ENCODE results near the gene STAT3.
"Not testable (repeated sequence)": the region's sequence is repeated elsewhere in the genome, so short reads cannot be mapped to it uniquely, and the experiment has no call there.

The STAT3 gene

DNA sequence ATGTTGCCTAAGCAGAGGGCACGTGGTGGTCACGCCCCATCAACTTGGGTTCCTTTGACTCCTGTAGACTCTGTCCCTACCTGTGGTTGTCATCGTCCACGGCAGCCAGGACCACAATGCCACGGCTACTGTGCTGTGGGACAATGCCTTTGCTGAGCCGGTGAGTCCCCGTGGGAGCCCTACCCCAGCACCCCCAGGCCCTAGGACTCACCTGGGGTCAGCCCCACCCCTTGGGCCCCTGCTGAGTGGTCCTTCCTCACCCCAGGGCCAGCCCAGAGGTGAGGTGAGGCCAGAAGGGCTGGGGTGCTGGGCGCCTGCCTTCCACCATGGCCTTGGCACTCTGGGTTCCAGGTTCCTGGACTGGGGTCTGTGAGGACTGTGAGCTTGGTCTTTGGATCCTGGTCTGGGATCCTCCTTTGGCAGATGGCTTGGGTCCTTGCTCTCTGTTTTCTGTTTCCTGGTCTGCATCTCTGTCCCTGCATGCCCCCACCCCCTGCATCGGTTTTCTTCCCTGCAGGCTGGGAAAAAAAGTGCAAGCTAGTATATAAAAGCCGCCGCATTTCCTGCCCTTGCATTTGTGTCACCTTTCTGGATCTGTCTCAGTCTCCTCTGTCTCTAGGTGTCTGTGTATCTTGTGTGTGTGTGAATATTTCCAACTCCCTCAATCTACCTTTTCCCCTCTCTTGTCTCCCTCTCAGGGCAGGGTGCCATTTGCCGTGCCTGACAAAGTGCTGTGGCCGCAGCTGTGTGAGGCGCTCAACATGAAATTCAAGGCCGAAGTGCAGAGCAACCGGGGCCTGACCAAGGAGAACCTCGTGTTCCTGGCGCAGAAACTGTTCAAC is 82.5 kb downstream of the STAT3 start:
- H3K36me3 ChIP-seq (ENCODE audit: control insufficient read depth, insufficient read depth, low read length): peaks cover 17% of the 10 kb centered on the region
- no peak overlapping the region for H3K9ac ChIP-seq (ENCODE audit: low read length)
- H3K9me3 ChIP-seq (ENCODE audit: control insufficient read depth, low read length): no peaks in the 10 kb centered on the region
- no peak overlapping the region for H3K4me3 ChIP-seq (ENCODE audit: low read length)
- H3K4me1 ChIP-seq (ENCODE audit: control insufficient read depth, insufficient read depth, low read length): no peaks in the 10 kb centered on the region
- no peaks in the 10 kb centered on the region for H3K27me3 ChIP-seq (ENCODE audit: control insufficient read depth, insufficient read depth, low read length)

DNA sequence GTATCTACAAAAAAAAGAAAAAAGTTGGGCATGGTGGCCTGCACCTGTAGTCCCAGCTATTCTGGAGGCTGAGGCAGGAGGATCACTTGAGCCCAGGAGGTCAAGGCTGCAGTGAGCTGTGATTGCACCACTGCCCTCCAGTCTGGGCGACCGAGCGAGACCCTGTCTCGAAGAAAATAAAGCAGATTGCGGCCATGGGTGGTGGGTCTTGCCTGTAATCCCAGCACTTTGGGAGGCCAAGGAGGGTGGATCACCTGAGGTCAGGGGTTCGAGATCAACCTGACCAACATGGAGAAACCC is 83.3 kb downstream of the STAT3 start:
- not testable (repeated sequence) for H3K9me3 ChIP-seq (ENCODE audit: control insufficient read depth, low read length); H3K9ac ChIP-seq (ENCODE audit: low read length); H3K4me3 ChIP-seq (ENCODE audit: low read length); H3K27me3 ChIP-seq (ENCODE audit: control insufficient read depth, insufficient read depth, low read length); H3K4me1 ChIP-seq (ENCODE audit: control insufficient read depth, insufficient read depth, low read length)
- peaks cover 14% of the 10 kb centered on the region for H3K36me3 ChIP-seq (ENCODE audit: control insufficient read depth, insufficient read depth, low read length)

DNA sequence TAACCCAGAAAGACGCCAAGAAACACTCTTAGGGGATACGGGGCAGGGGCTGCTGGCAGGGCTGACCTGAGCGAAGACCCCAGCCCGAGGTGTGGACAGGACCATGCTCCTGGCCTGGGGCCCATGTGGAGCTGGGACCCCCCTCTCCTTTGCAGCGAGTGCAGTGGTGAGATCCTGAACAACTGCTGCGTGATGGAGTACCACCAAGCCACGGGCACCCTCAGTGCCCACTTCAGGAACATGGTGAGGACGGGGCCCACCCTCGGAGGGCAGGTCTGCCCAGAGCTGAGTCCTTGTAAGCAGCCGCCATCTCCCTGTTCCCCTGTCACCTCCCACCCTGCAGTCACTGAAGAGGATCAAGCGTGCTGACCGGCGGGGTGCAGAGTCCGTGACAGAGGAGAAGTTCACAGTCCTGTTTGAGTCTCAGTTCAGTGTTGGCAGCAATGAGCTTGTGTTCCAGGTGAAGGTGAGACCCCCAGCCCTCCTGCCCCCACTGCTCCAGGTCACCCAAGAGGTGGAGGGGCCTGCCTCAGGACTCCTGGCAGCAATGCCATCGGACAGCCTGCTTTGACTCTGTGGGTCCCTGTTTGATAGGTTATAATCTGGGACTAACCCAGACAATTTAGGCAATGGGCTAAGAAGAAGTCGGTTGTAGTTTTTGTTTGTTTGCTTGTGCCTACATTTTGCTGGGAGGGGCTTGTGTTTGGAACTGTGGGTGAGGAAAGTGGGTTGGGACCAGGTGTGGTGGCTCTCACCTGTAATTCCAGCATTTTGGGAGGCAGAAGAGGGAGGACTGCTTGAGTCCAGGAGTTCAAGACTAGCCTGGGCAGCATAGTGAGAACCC is 83.8 kb downstream of the STAT3 start:
- Histone ChIP-seq H3K9ac (ENCODE audit: low read length) (no peak overlapping the region), H3K4me1 (ENCODE audit: control insufficient read depth, insufficient read depth, low read length) (no peaks in the 10 kb centered on the region), H3K36me3 (ENCODE audit: control insufficient read depth, insufficient read depth, low read length) (peaks cover 14% of the 10 kb centered on the region), H3K27me3 (ENCODE audit: control insufficient read depth, insufficient read depth, low read length) (no peaks in the 10 kb centered on the region), H3K4me3 (ENCODE audit: low read length) (no peak overlapping the region), H3K9me3 (ENCODE audit: control insufficient read depth, low read length) (no peaks in the 10 kb centered on the region)

DNA sequence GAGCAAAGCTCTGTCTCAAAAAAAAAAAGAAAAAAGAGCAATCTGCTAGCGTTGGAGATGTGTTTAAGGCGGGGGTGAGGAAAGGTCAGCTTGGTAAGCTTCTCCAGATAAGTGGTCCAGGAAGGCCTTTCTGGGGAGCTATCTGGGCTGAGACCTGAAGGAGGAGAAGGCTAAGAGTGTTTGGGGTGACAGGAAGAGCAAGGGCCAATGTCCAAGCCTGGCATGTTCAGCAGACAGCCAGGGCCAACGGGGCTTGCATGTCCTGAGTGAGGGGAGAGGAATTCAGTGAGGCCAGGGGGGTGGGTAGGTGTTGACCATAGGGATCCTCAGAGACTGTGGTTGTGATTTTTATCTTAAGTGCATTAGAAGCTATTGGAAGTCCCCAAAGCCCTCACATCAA is 84.5 kb downstream of the STAT3 start:
- H3K9me3 ChIP-seq (ENCODE audit: control insufficient read depth, low read length): no peaks in the 10 kb centered on the region
- H3K36me3 ChIP-seq (ENCODE audit: control insufficient read depth, insufficient read depth, low read length): peaks cover 14% of the 10 kb centered on the region
- no peaks in the 10 kb centered on the region for H3K4me1 ChIP-seq (ENCODE audit: control insufficient read depth, insufficient read depth, low read length)
- H3K9ac ChIP-seq (ENCODE audit: low read length): no peak overlapping the region
- no peak overlapping the region for H3K4me3 ChIP-seq (ENCODE audit: low read length)
- H3K27me3 ChIP-seq (ENCODE audit: control insufficient read depth, insufficient read depth, low read length): no peaks in the 10 kb centered on the region

DNA sequence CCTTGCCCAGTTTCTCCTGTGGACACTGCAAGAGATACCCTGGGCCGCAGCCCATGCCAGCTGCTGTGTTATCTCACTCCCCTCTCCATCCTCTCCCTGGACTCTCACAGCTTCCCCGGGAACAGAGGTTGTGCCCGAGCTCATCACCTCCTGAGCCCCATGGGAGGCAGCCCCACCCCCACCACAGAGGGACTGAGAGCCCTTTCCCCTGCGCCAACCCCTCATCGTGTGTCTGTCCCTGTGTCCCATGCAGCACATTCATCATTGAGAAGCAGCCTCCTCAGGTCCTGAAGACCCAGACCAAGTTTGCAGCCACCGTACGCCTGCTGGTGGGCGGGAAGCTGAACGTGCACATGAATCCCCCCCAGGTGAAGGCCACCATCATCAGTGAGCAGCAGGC is 87.2 kb downstream of the STAT3 start:
- Histone ChIP-seq H3K4me1 (ENCODE audit: control insufficient read depth, insufficient read depth, low read length) (no peaks in the 10 kb centered on the region), H3K4me3 (ENCODE audit: low read length) (no peak overlapping the region), H3K27me3 (ENCODE audit: control insufficient read depth, insufficient read depth, low read length) (no peaks in the 10 kb centered on the region), H3K9ac (ENCODE audit: low read length) (no peak overlapping the region), H3K9me3 (ENCODE audit: control insufficient read depth, low read length) (no peaks in the 10 kb centered on the region), H3K36me3 (ENCODE audit: control insufficient read depth, insufficient read depth, low read length) (peaks cover 9% of the 10 kb centered on the region)

DNA sequence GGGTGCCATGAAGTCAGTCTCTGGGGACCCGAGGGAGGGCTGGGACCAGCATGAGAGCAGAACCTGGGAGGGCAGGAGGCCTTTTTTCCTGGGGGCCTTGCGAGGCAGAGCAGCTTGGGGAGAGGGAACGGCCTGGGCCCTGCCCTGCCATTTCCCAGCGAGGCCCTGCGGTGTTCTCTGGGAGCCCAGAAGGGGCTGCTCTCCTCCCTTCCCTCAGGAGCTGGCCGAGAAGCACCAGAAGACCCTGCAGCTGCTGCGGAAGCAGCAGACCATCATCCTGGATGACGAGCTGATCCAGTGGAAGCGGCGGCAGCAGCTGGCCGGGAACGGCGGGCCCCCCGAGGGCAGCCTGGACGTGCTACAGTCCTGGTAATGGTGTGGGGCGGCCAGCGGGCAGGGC is 88.3 kb downstream of the STAT3 start:
- H3K36me3 ChIP-seq (ENCODE audit: control insufficient read depth, insufficient read depth, low read length); H3K9ac ChIP-seq (ENCODE audit: low read length); H3K4me3 ChIP-seq (ENCODE audit: low read length); H3K27me3 ChIP-seq (ENCODE audit: control insufficient read depth, insufficient read depth, low read length); H3K4me1 ChIP-seq (ENCODE audit: control insufficient read depth, insufficient read depth, low read length); H3K9me3 ChIP-seq (ENCODE audit: control insufficient read depth, low read length): not testable (repeated sequence)

DNA sequence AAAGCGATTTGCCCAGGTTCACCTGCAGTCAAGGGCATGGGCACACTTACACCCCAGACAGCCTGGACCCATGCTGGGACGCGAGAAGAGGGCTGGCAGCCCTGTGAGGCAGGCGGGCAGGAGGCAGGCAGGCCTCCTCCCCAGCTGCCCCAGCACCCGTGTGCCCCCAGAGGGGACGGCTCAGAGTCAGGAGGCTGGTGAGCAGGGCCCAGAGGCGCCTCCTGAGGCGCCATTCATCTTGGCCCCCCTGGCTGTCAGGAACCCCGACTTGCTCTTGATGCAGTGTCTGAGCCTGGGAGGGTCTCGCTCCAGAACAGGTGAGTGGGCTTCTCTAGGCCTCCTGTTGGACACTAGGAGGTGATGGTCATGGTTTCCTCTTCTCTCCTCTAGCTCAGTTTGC is 88.9 kb downstream of the STAT3 start:
- H3K9me3 ChIP-seq (ENCODE audit: control insufficient read depth, low read length); H3K27me3 ChIP-seq (ENCODE audit: control insufficient read depth, insufficient read depth, low read length); H3K36me3 ChIP-seq (ENCODE audit: control insufficient read depth, insufficient read depth, low read length); H3K4me1 ChIP-seq (ENCODE audit: control insufficient read depth, insufficient read depth, low read length); H3K9ac ChIP-seq (ENCODE audit: low read length); H3K4me3 ChIP-seq (ENCODE audit: low read length): not testable (repeated sequence)

DNA sequence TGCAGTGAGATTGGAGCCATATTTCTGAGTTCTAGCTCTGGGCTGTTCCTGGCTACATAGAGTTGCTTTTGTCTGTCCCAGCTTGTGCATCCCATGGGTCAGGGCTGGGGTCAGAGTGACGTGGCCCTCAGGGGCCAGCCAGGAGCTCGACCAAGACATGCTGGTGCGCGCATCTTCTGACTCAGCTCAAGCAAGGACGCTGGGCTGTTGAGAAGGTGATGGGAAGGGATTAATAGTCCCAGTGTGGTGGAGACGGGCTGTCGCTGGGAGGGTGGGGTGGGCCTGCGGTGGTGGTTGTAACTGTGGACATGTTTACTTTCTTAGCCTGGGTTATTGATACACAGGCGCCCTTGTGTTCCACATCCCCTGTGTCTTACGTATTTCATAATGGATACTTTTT is 90.5 kb downstream of the STAT3 start:
- not testable (repeated sequence) for H3K4me1 ChIP-seq (ENCODE audit: control insufficient read depth, insufficient read depth, low read length); H3K36me3 ChIP-seq (ENCODE audit: control insufficient read depth, insufficient read depth, low read length); H3K9ac ChIP-seq (ENCODE audit: low read length); H3K4me3 ChIP-seq (ENCODE audit: low read length); H3K27me3 ChIP-seq (ENCODE audit: control insufficient read depth, insufficient read depth, low read length); H3K9me3 ChIP-seq (ENCODE audit: control insufficient read depth, low read length)

DNA sequence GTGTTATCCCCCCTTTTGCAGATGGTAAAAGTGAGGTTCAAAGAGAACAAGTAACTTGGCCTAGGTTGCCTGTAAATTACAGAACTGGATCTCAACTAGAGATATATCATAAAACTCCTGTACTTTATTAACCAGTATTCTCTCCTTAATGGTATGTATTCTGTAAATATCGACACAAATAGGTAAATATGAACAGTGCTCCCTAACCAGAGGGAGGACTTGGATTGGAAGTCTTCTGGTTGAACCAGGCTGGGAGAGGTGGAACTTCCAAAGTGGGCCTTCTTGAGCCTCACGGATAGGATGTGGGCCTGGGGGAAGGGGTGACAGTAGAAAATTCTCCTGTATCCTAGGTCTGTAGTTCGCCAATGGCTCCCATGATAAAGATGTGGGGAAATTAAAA is 92.2 kb downstream of the STAT3 start:
- no peaks in the 10 kb centered on the region for H3K36me3 ChIP-seq (ENCODE audit: control insufficient read depth, insufficient read depth, low read length)
- H3K27me3 ChIP-seq (ENCODE audit: control insufficient read depth, insufficient read depth, low read length): no peaks in the 10 kb centered on the region
- H3K9me3 ChIP-seq (ENCODE audit: control insufficient read depth, low read length): no peaks in the 10 kb centered on the region
- H3K9ac ChIP-seq (ENCODE audit: low read length): no peak overlapping the region
- no peaks in the 10 kb centered on the region for H3K4me1 ChIP-seq (ENCODE audit: control insufficient read depth, insufficient read depth, low read length)
- H3K4me3 ChIP-seq (ENCODE audit: low read length): no peak overlapping the region

DNA sequence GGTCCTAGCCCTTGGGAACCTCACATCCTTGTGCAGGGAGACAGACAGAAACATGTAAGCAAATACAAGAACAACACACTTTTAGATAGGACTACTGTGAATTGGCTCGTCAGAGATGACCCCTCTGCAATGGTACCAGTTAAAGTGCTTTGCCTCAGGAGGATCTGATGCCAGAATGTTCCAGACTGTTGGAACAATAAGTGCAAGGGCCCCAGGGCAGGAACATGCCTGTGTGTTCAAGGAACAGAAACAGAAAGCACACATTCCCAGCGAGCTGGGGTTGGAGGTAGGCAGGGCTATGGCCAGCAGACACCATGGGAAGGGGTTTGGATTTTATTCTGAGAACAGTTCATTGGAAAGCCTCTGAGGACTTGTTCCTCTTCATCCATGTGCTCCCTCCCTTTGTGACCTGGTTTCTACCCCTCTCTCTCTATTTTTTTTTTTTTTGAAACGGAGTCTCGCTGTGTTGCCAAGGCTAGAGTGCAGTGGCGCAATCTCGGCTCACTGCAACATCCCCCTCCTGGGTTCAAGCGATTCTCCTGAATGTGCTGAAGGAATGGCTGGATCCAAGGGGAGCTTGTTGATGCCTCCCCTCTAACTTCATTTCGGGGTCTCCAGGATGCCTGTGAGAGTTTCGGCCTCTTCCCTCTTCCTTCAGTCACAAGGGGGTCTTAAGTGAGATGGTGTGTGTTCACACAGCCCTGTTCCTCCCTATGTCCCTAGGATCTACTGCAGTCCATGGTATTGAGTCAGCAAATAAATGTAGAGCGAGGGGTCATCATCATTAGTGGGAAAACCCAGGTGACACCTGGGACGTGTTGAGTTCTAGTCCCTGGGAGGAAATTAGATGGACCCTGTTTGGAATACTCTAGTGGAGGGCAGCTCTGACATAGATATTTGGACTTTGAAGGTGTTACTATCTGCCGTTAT is 93.5 kb downstream of the STAT3 start:
- H3K9me3 ChIP-seq (ENCODE audit: control insufficient read depth, low read length): no peaks in the 10 kb centered on the region
- H3K4me3 ChIP-seq (ENCODE audit: low read length): no peak overlapping the region
- H3K27me3 ChIP-seq (ENCODE audit: control insufficient read depth, insufficient read depth, low read length): no peaks in the 10 kb centered on the region
- no peaks in the 10 kb centered on the region for H3K36me3 ChIP-seq (ENCODE audit: control insufficient read depth, insufficient read depth, low read length)
- no peak overlapping the region for H3K9ac ChIP-seq (ENCODE audit: low read length)
- no peaks in the 10 kb centered on the region for H3K4me1 ChIP-seq (ENCODE audit: control insufficient read depth, insufficient read depth, low read length)

DNA sequence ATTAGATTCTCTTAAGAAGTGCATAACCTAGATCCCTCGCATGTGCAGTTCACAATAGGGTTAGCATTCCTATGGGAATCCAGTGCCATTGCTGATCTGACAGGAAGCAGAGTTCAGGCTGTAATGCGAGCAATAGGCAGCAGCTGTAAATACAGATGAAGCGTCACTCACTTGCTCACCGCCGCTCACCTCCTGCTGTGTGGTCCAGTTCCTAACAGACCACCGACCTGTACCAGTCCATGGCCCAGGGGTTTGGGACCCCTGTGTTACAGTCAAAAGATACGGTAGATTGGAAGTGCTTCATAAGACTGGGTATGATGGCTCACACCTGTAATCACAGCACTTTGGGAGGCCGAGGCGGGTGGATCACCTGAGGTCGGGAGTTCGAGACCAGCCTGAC is 97.1 kb downstream of the STAT3 start:
- Histone ChIP-seq H3K4me3 (ENCODE audit: low read length) (no peak overlapping the region), H3K36me3 (ENCODE audit: control insufficient read depth, insufficient read depth, low read length) (no peaks in the 10 kb centered on the region), H3K9me3 (ENCODE audit: control insufficient read depth, low read length) (no peaks in the 10 kb centered on the region), H3K4me1 (ENCODE audit: control insufficient read depth, insufficient read depth, low read length) (peaks cover 27% of the 10 kb centered on the region), H3K9ac (ENCODE audit: low read length) (no peak overlapping the region), H3K27me3 (ENCODE audit: control insufficient read depth, insufficient read depth, low read length) (peaks cover 4% of the 10 kb centered on the region)

DNA sequence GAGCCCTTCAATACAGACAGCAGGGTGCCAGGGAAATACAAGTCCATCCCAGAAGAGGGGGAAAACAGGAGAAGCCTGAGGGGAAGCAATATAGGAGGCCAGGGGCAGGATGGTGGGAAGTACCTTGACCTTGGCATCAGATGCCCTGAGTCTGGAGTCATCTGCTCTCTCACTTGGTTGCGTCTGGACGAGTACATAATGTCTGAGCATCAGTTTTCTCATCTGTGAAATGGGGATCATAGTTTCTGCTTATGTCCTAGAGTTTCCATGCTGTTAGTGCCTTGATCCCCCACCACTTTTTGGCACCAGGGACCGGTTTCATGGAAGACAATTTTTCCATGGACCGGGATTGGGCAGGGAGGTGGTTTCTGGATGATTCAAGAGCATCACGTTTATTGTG is 97.7 kb downstream of the STAT3 start:
- Histone ChIP-seq H3K4me3 (ENCODE audit: low read length) (no peak overlapping the region), H3K9me3 (ENCODE audit: control insufficient read depth, low read length) (no peaks in the 10 kb centered on the region)

More for the DNA sequence above, 97.7 kb downstream of the STAT3 start:
- Histone ChIP-seq H3K36me3 (ENCODE audit: control insufficient read depth, insufficient read depth, low read length) (no peaks in the 10 kb centered on the region), H3K9ac (ENCODE audit: low read length) (no peak overlapping the region), H3K27me3 (ENCODE audit: control insufficient read depth, insufficient read depth, low read length) (peaks cover 4% of the 10 kb centered on the region), H3K4me1 (ENCODE audit: control insufficient read depth, insufficient read depth, low read length) (peaks cover 27% of the 10 kb centered on the region)
